IMR-90 (cell line): ENCODE results near the gene MAGOH. TPM values are rescaled to one million over a fixed set of nuclear protein-coding genes. Genes with fewer than 3 reads are reported as not detected.

Source experiments
- ATAC-seq: fragments of 200-7000 bp; cut with Tn5 transposase; 2 replicates; pipeline ENCODE4 v1.9.1; 2020; ENCODE audit warnings: low read depth, mild to moderate bottlenecking, moderate library complexity
- BruUV-seq: library from RNA; stranded (reverse); fragments of 400-500 nt; replicated peaks from 2 replicates; lab custom pipeline; 2021; lab: Mats Ljungman, UMichigan
- CTCF ChIA-PET: fragments of 300-600 bp; formaldehyde crosslinking; extraction: SDS; loops from one replicate; lab custom pipeline; 2021; ENCODE audit warnings: antibody characterized with exemption; lab: Yijun Ruan, JAX
- POLR2A ChIA-PET: fragments of 300-600 bp; sonication (Branson Sonifier 250); formaldehyde crosslinking; loops from one replicate; lab custom pipeline; 2022; ENCODE audit warnings: antibody characterized with exemption; ENCODE audit not compliant: unreplicated experiment; lab: Charles Lee
- DNase-seq: peaks from one replicate; pipeline ENCODE4 v3.0.0; 2013
- H2AFZ ChIP-seq: replicated peaks from 2 replicates; pipeline ENCODE3; 2013; ENCODE audit warnings: low read length, mild to moderate bottlenecking; ENCODE audit not compliant: poor library complexity
- H2AK5ac ChIP-seq: 2 replicates; pipeline ENCODE4 v1.6.1; 2013; ENCODE audit warnings: low read depth, low read length, inconsistent platforms
- H2AK9ac ChIP-seq: replicated peaks from 2 replicates; pipeline ENCODE3; 2013; ENCODE audit warnings: mild to moderate bottlenecking, low read depth, low read length, moderate library complexity; ENCODE audit not compliant: poor library complexity
- H2BK120ac ChIP-seq: 2 replicates; pipeline ENCODE4 v1.6.1; 2013; ENCODE audit warnings: low read depth, low read length, inconsistent platforms
- H2BK15ac ChIP-seq: 3 replicates; pipeline ENCODE4 v1.6.1; 2013; ENCODE audit warnings: low read depth, low read length, inconsistent platforms
- H2BK20ac ChIP-seq: 2 replicates; pipeline ENCODE4 v1.6.1; 2013; ENCODE audit warnings: low read depth, mild to moderate bottlenecking, inconsistent platforms, low read length, moderate library complexity
- H2BK5ac ChIP-seq: 2 replicates; pipeline ENCODE4 v1.6.1; 2013; ENCODE audit warnings: mild to moderate bottlenecking, low read depth, low read length, inconsistent platforms; ENCODE audit not compliant: poor library complexity, severe bottlenecking
- H3K14ac ChIP-seq: replicated peaks from 2 replicates; pipeline ENCODE4 v1.6.1; 2013; ENCODE audit warnings: low read depth, low read length, inconsistent platforms
- H3K18ac ChIP-seq: 2 replicates; pipeline ENCODE4 v1.6.1; 2013; ENCODE audit warnings: low read depth, low read length, control low read depth
- H3K23ac ChIP-seq: 2 replicates; pipeline ENCODE4 v1.6.1; 2013; ENCODE audit warnings: low read depth, low read length, inconsistent platforms
- H3K27ac ChIP-seq: 2 replicates; pipeline ENCODE4 v1.5.1; 2013; ENCODE audit warnings: mild to moderate bottlenecking, control low read depth, low read length; ENCODE audit not compliant: insufficient read depth
- H3K27me3 ChIP-seq: 2 replicates; pipeline ENCODE4 v1.6.1; 2013; ENCODE audit warnings: low read length; ENCODE audit not compliant: control insufficient read depth, insufficient read depth
- H3K36me3 ChIP-seq: 2 replicates; pipeline ENCODE4 v1.6.1; 2013; ENCODE audit warnings: low read length, mixed read lengths; ENCODE audit not compliant: control insufficient read depth, insufficient read depth
- H3K4ac ChIP-seq: 2 replicates; pipeline ENCODE4 v1.6.1; 2013; ENCODE audit warnings: low read depth, low read length, inconsistent platforms
- H3K4me1 ChIP-seq: 2 replicates; pipeline ENCODE4 v1.6.1; 2013; ENCODE audit warnings: low read length, mixed read lengths; ENCODE audit not compliant: control insufficient read depth, insufficient read depth
- H3K4me2 ChIP-seq: 2 replicates; pipeline ENCODE4 v1.6.1; 2013; ENCODE audit warnings: low read depth, mild to moderate bottlenecking, control low read depth, low read length, moderate library complexity
- H3K4me3 ChIP-seq: 2 replicates; pipeline ENCODE4 v1.5.1; 2013; ENCODE audit warnings: low read depth, mild to moderate bottlenecking, control low read depth, low read length, moderate library complexity; ENCODE audit not compliant: insufficient read depth
- H3K56ac ChIP-seq: 2 replicates; pipeline ENCODE4 v1.6.1; 2013; ENCODE audit warnings: low read length, inconsistent platforms; ENCODE audit not compliant: insufficient read depth; ENCODE audit errors: extremely low read depth
- H3K79me1 ChIP-seq, 2 experiments: 2 replicates each; pipeline ENCODE4 v1.6.1; 2013; ENCODE audit warnings: low read length in 2 of 2, inconsistent platforms in 1 of 2, low read depth in 1 of 2
- H3K9ac ChIP-seq: 2 replicates; pipeline ENCODE4 v1.6.1; 2013; ENCODE audit warnings: low read depth, low read length, control low read depth
- H3K9me1 ChIP-seq: 2 replicates; pipeline ENCODE4 v1.6.1; 2013; ENCODE audit warnings: low read length, inconsistent platforms; ENCODE audit not compliant: insufficient read depth
- H3K9me3 ChIP-seq: 2 replicates; pipeline ENCODE4 v1.6.1; 2013; ENCODE audit warnings: low read length; ENCODE audit not compliant: control insufficient read depth, insufficient read depth
- H4K20me1 ChIP-seq: 2 replicates; pipeline ENCODE4 v1.6.1; 2013; ENCODE audit warnings: low read length, inconsistent platforms; ENCODE audit not compliant: insufficient read depth
- H4K5ac ChIP-seq: 2 replicates; pipeline ENCODE4 v1.6.1; 2013; ENCODE audit warnings: mild to moderate bottlenecking, low read depth, low read length, control low read depth
- H4K8ac ChIP-seq, 2 experiments: 2 replicates each; pipeline ENCODE4 v1.6.1; 2013; ENCODE audit warnings: low read depth in 2 of 2, low read length in 2 of 2, control low read depth in 1 of 2, inconsistent platforms in 1 of 2
- H4K91ac ChIP-seq: 2 replicates; pipeline ENCODE4 v1.6.1; 2013; ENCODE audit warnings: low read depth, low read length, inconsistent platforms; ENCODE audit not compliant: insufficient read depth
- CEBPB ChIP-seq: IDR thresholded peaks from 2 replicates; pipeline ENCODE4 v1.6.1; 2012; ENCODE audit warnings: low read depth, low read length, improper control_type of control experiment
- CHD1 ChIP-seq: IDR thresholded peaks from 2 replicates; pipeline ENCODE4 v1.6.1; 2012; ENCODE audit warnings: low read depth, low read length, improper control_type of control experiment
- FOS ChIP-seq: fragments of 150-350 bp; IDR thresholded peaks from 2 replicates; pipeline ENCODE4 v1.6.1; 2016; ENCODE audit warnings: low read depth, low read length
- MXI1 ChIP-seq: IDR thresholded peaks from 2 replicates; pipeline ENCODE4 v1.6.1; 2012; ENCODE audit warnings: low read depth, mild to moderate bottlenecking, low read length, moderate library complexity, borderline replicate concordance
- NFE2L2 ChIP-seq: fragments of 150-350 bp; IDR thresholded peaks from 2 replicates; pipeline ENCODE4 v1.6.1; 2016; ENCODE audit warnings: low read depth, mild to moderate bottlenecking, low read length
- POLR2A ChIP-seq: IDR thresholded peaks from 2 replicates; pipeline ENCODE4 v1.6.1; 2012; ENCODE audit warnings: mild to moderate bottlenecking, low read depth, low read length
- RAD21 ChIP-seq: IDR thresholded peaks from 2 replicates; pipeline ENCODE4 v1.6.1; 2012; ENCODE audit warnings: low read length, improper control_type of control experiment
- WGBS, 2 experiments: methylation state at CpG; one replicate each; pipeline versions ENCODE4 v1.1.5 to v1.1.7; 2013; ENCODE audit warnings: missing lambda C conversion rate in 2 of 2; ENCODE audit not compliant: insufficient read length in 1 of 2; ENCODE audit errors: extremely low coverage in 2 of 2; 5-methylcytosine and 5-hydroxymethylcytosine counted together
- dilution Hi-C: fragments of 300-500 bp; cut with HindIII; formaldehyde crosslinking; loops from one replicate; pipeline ENCODE4 v1.14.3; 2018; ENCODE audit warnings: low sequenced_read_pairs; ENCODE audit not compliant: unreplicated experiment
- in situ Hi-C: fragments of 300-500 bp; cut with MboI; formaldehyde crosslinking; loops from 3 replicates; pipeline ENCODE4 v1.14.3; 2019; ENCODE audit warnings: low sequenced_read_pairs, inconsistent platforms, mixed read lengths
- intact Hi-C: fragments of 100-400 bp; cut with micrococcal nuclease; formaldehyde crosslinking; loops from 2 replicates; pipeline ENCODE4 v1.10.0; 2022
- polyA plus RNA-seq, 3 experiments: library from polyadenylated mRNA; depleted of rRNA; stranded (reverse); fragments of >200 nt; gene quantifications; 2 replicates each; pipeline ENCODE4 v1.2.3, GENCODE V29; 2012; ENCODE audit warnings: low replicate concordance in 1 of 3
- total RNA-seq: library from RNA; depleted of rRNA; stranded (reverse); fragments of >200 nt; gene quantifications from 2 replicates; pipeline ENCODE4 v1.2.3, GENCODE V29; 2012
- TF ChIP-seq, protein P1 (sequence below): fragments of 150-350 bp; IDR thresholded peaks from 2 replicates; pipeline ENCODE4 v1.6.1; 2017; ENCODE audit warnings: mild to moderate bottlenecking, antibody characterized with exemption, low read length, low read depth
- TF ChIP-seq, protein P2 (sequence below): conservative IDR thresholded peaks from 2 replicates; pipeline ENCODE4 v1.5.1; 2012; ENCODE audit warnings: mild to moderate bottlenecking, low read depth, low read length, improper control_type of control experiment

MAGOH gene
- total and polyA plus RNA-seq, 2 of the 4 experiments (the other 2 are of a cell fraction), result 3.8 to 26.3 TPM

DNA sequence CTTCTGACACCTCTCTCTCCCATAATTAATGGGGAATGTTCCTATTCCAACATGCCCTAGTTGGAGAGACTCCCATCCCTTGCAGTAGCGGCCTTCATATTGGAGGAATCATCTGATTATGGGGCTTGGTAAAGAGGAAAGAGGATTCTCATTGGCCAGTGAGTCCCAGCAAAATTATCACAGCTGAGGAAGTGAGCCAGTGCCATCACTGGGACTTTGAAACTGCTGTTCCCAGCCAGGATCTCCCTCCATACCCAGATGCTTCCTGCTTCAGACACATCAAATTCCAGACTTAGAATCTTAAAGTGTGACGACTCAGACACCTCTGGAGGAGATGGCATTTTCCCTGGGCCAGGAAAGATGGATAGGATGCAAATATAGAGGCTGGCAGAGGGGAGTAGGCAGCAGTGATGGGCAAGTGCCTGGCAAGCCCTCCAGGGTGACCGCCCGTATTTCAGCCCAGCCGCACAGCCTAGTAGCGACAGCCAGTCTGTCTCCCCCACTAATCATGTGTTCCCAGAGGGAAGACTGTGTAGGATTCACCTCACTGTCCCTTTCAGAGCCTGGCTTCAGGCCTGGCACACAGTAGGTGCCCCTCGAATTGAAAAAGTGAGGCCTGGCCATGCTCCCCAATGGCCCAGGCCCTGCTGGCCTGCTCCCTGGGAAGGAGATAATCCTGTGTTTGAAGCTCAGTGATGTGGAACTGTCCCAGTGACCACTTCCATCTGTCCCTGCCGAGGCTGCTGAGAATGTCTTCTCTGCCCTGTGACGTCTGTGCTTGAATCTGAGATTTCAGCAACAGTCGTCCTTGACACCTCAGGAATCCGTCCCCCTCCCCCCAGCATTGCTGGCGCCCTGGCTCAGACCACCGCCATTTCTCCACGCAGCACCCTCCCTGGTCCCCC, 41.2 kb upstream of the MAGOH start:
- H3K9me3 ChIP-seq, result no peaks in the 10 kb centered on the region
- no peak overlapping the region for H3K4me3 ChIP-seq
- H2AK9ac ChIP-seq, result no peak overlapping the region
- WGBS, 2 experiments, result 100% methylated on average over 1 of the region's 14 CpGs; no CpG with 5 or more reads in 1 of the 2 experiments
- H3K27ac ChIP-seq, result no peak overlapping the region
- H3K18ac ChIP-seq, result no peak overlapping the region
- no peak overlapping the region for H4K91ac ChIP-seq
- no peaks in the 10 kb centered on the region for H3K27me3 ChIP-seq
- H2BK20ac ChIP-seq, result no peak overlapping the region
- TF ChIP-seq CEBPB (no peak), NFE2L2 (no peak), FOS (no peak), MXI1 (no peak), CHD1 (no peak), RAD21 (no peak), POLR2A (no peak)
- TF ChIP-seq, protein P1, sequence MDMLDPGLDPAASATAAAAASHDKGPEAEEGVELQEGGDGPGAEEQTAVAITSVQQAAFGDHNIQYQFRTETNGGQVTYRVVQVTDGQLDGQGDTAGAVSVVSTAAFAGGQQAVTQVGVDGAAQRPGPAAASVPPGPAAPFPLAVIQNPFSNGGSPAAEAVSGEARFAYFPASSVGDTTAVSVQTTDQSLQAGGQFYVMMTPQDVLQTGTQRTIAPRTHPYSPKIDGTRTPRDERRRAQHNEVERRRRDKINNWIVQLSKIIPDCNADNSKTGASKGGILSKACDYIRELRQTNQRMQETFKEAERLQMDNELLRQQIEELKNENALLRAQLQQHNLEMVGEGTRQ, result no peak
- TF ChIP-seq, protein P2, sequence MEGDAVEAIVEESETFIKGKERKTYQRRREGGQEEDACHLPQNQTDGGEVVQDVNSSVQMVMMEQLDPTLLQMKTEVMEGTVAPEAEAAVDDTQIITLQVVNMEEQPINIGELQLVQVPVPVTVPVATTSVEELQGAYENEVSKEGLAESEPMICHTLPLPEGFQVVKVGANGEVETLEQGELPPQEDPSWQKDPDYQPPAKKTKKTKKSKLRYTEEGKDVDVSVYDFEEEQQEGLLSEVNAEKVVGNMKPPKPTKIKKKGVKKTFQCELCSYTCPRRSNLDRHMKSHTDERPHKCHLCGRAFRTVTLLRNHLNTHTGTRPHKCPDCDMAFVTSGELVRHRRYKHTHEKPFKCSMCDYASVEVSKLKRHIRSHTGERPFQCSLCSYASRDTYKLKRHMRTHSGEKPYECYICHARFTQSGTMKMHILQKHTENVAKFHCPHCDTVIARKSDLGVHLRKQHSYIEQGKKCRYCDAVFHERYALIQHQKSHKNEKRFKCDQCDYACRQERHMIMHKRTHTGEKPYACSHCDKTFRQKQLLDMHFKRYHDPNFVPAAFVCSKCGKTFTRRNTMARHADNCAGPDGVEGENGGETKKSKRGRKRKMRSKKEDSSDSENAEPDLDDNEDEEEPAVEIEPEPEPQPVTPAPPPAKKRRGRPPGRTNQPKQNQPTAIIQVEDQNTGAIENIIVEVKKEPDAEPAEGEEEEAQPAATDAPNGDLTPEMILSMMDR, result no peak
- no peaks in the 10 kb centered on the region for H3K9me1 ChIP-seq
- H3K23ac ChIP-seq, result no peak overlapping the region
- no peak overlapping the region for H2AFZ ChIP-seq
- H2BK15ac ChIP-seq, result no peak overlapping the region
- DNase-seq, result no peak
- no peak overlapping the region for H3K4ac ChIP-seq
- H3K36me3 ChIP-seq, result no peaks in the 10 kb centered on the region
- in situ Hi-C loops, result loop anchor here (5.0 kb wide), 2 partner anchors 113 to 193 kb away; no protein-coding TSS in a partner anchor
- no peak overlapping the region for H3K9ac ChIP-seq
- BruUV-seq, result no TSS peak
- H2BK120ac ChIP-seq, result no peak overlapping the region
- no peaks in the 10 kb centered on the region for H4K20me1 ChIP-seq
- no peaks in the 10 kb centered on the region for H3K79me1 ChIP-seq
- H3K14ac ChIP-seq, result no peak overlapping the region
- no peak overlapping the region for H2BK5ac ChIP-seq
- no peak overlapping the region for H3K56ac ChIP-seq
- CTCF ChIA-PET, result interaction anchor here (0.6 to 1.6 kb wide), 3 partner anchors 13 to 114 kb away, joined by 3 to 4 read pairs (median 4); no protein-coding TSS in a partner anchor
- H4K5ac ChIP-seq, result no peak overlapping the region
- intact Hi-C loops, result loop anchor here (2.0 kb wide), 1 partner anchor 191 kb away; no protein-coding TSS in a partner anchor
- no peak overlapping the region for H2AK5ac ChIP-seq
- no peak for ATAC-seq
- dilution Hi-C loops, result no loop called here
- H3K4me1 ChIP-seq, result no peaks in the 10 kb centered on the region
- H3K4me2 ChIP-seq, result no peak overlapping the region
- POLR2A ChIA-PET, result no interaction called here
- H4K8ac ChIP-seq, result no peak overlapping the region
